ENCODE measurements around the gene ARHGAP18.

ARHGAP18 gene

GRCh38 chr6:129736105-129736504 lies 26.1 kb upstream of the ARHGAP18 start:
- TF ChIP-seq CTCF (IDR thresholded peaks at IDR 0.05; ENCODE audit: low read depth, low read length) = no peak
- no peak for DNase-seq (ENCODE audit: extremely low read depth, low read depth)

- DNase-seq (ENCODE audit: extremely low read depth, low read depth) = no peak
- TF ChIP-seq CTCF (IDR thresholded peaks at IDR 0.05; ENCODE audit: low read depth, low read length) = no peak
These were observed 23.3 kb upstream of the ARHGAP18 start for GRCh38 chr6:129733290-129733689.

GRCh38 chr6:129732542-129732941 lies 22.6 kb upstream of the ARHGAP18 start:
- DNase-seq (ENCODE audit: extremely low read depth, low read depth) = no peak
- TF ChIP-seq CTCF (IDR thresholded peaks at IDR 0.05; ENCODE audit: low read depth, low read length) = no peak

- no peak for DNase-seq (ENCODE audit: extremely low read depth, low read depth)
- TF ChIP-seq CTCF (IDR thresholded peaks at IDR 0.05; ENCODE audit: low read depth, low read length) = no peak
These were observed 22.1 kb upstream of the ARHGAP18 start for GRCh38 chr6:129732034-129732433.

- no peak for TF ChIP-seq CTCF (IDR thresholded peaks at IDR 0.05; ENCODE audit: low read depth, low read length)
- DNase-seq (ENCODE audit: extremely low read depth, low read depth) = no peak
These were observed 21.5 kb upstream of the ARHGAP18 start for GRCh38 chr6:129731428-129731827.

- no peak for DNase-seq (ENCODE audit: extremely low read depth, low read depth)
- peak; percentile 35 for TF ChIP-seq CTCF (IDR thresholded peaks at IDR 0.05; ENCODE audit: low read depth, low read length)
These were observed 20.6 kb upstream of the ARHGAP18 start for GRCh38 chr6:129730477-129731165.

GRCh38 chr6:129726650-129727049 lies 16.7 kb upstream of the ARHGAP18 start:
- TF ChIP-seq CTCF (IDR thresholded peaks at IDR 0.05; ENCODE audit: low read depth, low read length) = no peak
- no peak for DNase-seq (ENCODE audit: extremely low read depth, low read depth)

Measured in AG09319 (cell line).